ENCODE measurements around the gene ABCA1. TPM values are rescaled to one million over a fixed set of nuclear protein-coding genes. Genes with fewer than 3 reads are reported as not detected.
A peak's percentile ranks its signal among the peaks of the same experiment; 100 is the strongest.

Gene ABCA1
- total and polyA plus RNA-seq, 2 of the 13 experiments (the other 11 are each of a cell fraction or from before 2014, with no cell fraction given), result 26.8 to 63.8 TPM

- in situ Hi-C loops (cut with HindIII; ENCODE audit: extremely low pct_ligation_motif_present, low pct_unique_long_range_greater_than_20kb), result no loop called here
- intact Hi-C loops (cut with micrococcal nuclease; ENCODE audit: unreplicated experiment), result loop anchor here (1.0 kb wide), 1 partner anchor 40 kb away; no protein-coding TSS in a partner anchor
- peak overlapping the region; percentile 85 for H3K27ac ChIP-seq (ENCODE audit: extremely low read length, insufficient read depth, low read length)
- DNase-seq (ENCODE audit: low spot score) (peak; percentile 93), FAIRE-seq (peak; percentile 85), ATAC-seq (peak; percentile 72)
- peaks cover 76% of the 10 kb centered on the region for H3K79me2 ChIP-seq (ENCODE audit: insufficient read depth, low read length)
- peak overlapping the region; percentile 35 for H3K9ac ChIP-seq (ENCODE audit: insufficient read depth, low read depth, low read length)
- no peaks in the 10 kb centered on the region for H3K27me3 ChIP-seq (ENCODE audit: control insufficient read depth in 1 of 2, insufficient read depth in 2 of 2, low read length in 2 of 2)
- peak overlapping the region in 1 of 3 experiments; percentile 49; a peak in 1 of 6 replicates for H3K4me3 ChIP-seq (replicated peaks in 1 of 3; ENCODE audit: insufficient read depth in 1 of 3, low read depth in 2 of 3, low read length in 3 of 3)
- peaks cover 97% of the 10 kb centered on the region for H3K4me1 ChIP-seq (ENCODE audit: insufficient read depth, low read length)
- ChIA-PET POLR2A (interaction anchor here (0.7 to 5.8 kb wide), 4 partner anchors 13 to 82 kb away, joined by 3 to 94 read pairs (median 4); no protein-coding TSS in a partner anchor), CTCF (ENCODE audit: low intra/inter-chr PET ratio, low total read pairs) (no interaction called here)
- no peaks in the 10 kb centered on the region for H3K9me3 ChIP-seq (ENCODE audit: low read length)
- no TSS peak for BruUV-seq (replicated peaks)
- peak overlapping the region; percentile 76 for H3K4me2 ChIP-seq (ENCODE audit: low read depth, low read length)
- WGBS (ENCODE audit: low lambda C conversion rate), result 26% methylated on average over 3 of the region's 3 CpGs
- peaks cover 17 to 52% of the 10 kb centered on the region in 2 experiments for H3K36me3 ChIP-seq (replicated peaks in 1 of 2; ENCODE audit: control insufficient read depth in 1 of 2, insufficient read depth in 2 of 2, low read length in 2 of 2)
- no peak overlapping the region for H2AFZ ChIP-seq (ENCODE audit: low read length)
- H4K20me1 ChIP-seq (ENCODE audit: insufficient read depth, low read length), result no peaks in the 10 kb centered on the region
- TF ChIP-seq GMEB1 (CRISPR knock-in tag; IDR thresholded peaks at IDR 0.05; ENCODE audit: borderline replicate concordance) (no peak; the same call in 1 of the 2 replicates), ZNF124 (CRISPR knock-in tag; IDR thresholded peaks at IDR 0.05) (peak; percentile 70; the same call in 1 of the 2 replicates), YY1 (IDR thresholded peaks at IDR 0.05; ENCODE audit: insufficient read depth, insufficient replicate concordance, low read depth, low read length) (no peak), TBX2 (CRISPR knock-in tag; IDR thresholded peaks at IDR 0.05; ENCODE audit: borderline replicate concordance) (peak; percentile 94), FOXC1 (CRISPR knock-in tag; IDR thresholded peaks at IDR 0.05; ENCODE audit: borderline replicate concordance) (0 out of 2 replicates have a peak, but pooled peaks have one; percentile 9), RFXAP (CRISPR knock-in tag; IDR thresholded peaks at IDR 0.05; ENCODE audit: borderline replicate concordance) (peak; percentile 61; the same call in 1 of the 2 replicates), ZNF646 (CRISPR knock-in tag; IDR thresholded peaks at IDR 0.05) (no peak), PTBP1 (IDR thresholded peaks at IDR 0.05; ENCODE audit: low read depth, low read length, poor library complexity, severe bottlenecking) (no peak), CEBPB (IDR thresholded peaks at IDR 0.05; ENCODE audit: borderline replicate concordance, low read depth, low read length) (peak; percentile 50), PHB2 (IDR thresholded peaks at IDR 0.05; ENCODE audit: partially characterized antibody) (no peak), ZGPAT (CRISPR knock-in tag; IDR thresholded peaks at IDR 0.05) (peak; percentile 92), TRIM24 (CRISPR knock-in tag; IDR thresholded peaks at IDR 0.05) (no peak)
These were observed 41.9 kb downstream of the ABCA1 start for GRCh38 chr9:104885818-104886709.
